ENCODE results near the gene TLN1. TPM values are rescaled to one million over a fixed set of nuclear protein-coding genes. Genes with fewer than 3 reads are reported as not detected.

Gene TLN1
- total and polyA plus RNA-seq, 2 of the 8 experiments (the other 6 are each of a cell fraction or from before 2014, with no cell fraction given): 28.1 to 90.1 TPM

- H2BK12ac ChIP-seq (ENCODE audit: low read depth, low read length): no peak overlapping the region
- H3K14ac ChIP-seq (ENCODE audit: insufficient read length): no peak overlapping the region
- H2BK120ac ChIP-seq (replicated peaks; ENCODE audit: low read depth, low read length): no peak overlapping the region
- POLR2A ChIA-PET (ENCODE audit: partially characterized antibody): interaction anchor here (0.7 to 1.8 kb wide), 5 partner anchors 8 to 60 kb away, joined by 3 to 5 read pairs (median 4); partner anchors contain the start of gene CREB3
- no peak overlapping the region for H3K4me3 ChIP-seq (ENCODE audit: extremely low read depth in 1 of 4, insufficient read depth in 2 of 4, low read depth in 3 of 4, low read length in 4 of 4)
- H3K4ac ChIP-seq (replicated peaks; ENCODE audit: insufficient read length, low read depth, low read length): no peak overlapping the region
- peaks cover 4% of the 10 kb centered on the region; the same call in 1 of the 2 replicates for H3K79me1 ChIP-seq (ENCODE audit: low read depth, low read length)
- no peak overlapping the region for H2BK15ac ChIP-seq (ENCODE audit: low read length)
- H4K91ac ChIP-seq (replicated peaks; ENCODE audit: insufficient read length, low read length): no peak overlapping the region
- H3K56ac ChIP-seq (replicated peaks; ENCODE audit: insufficient read length, low read depth, low read length): no peak overlapping the region
- no peak overlapping the region for H4K8ac ChIP-seq (ENCODE audit: extremely low read depth, insufficient read depth, low read length)
- no peak overlapping the region for H2BK20ac ChIP-seq (ENCODE audit: low read length)
- no peaks in the 10 kb centered on the region for H4K20me1 ChIP-seq (replicated peaks in 1 of 2; ENCODE audit: control insufficient read depth in 1 of 2, insufficient read depth in 2 of 2, low read length in 2 of 2)
- no peaks in the 10 kb centered on the region for H3K27me3 ChIP-seq (replicated peaks in 1 of 4; ENCODE audit: control insufficient read depth in 3 of 4, extremely low read depth in 1 of 4, insufficient read depth in 3 of 4, low read length in 3 of 4)
- H3K18ac ChIP-seq (ENCODE audit: extremely low read depth, low read length): no peak overlapping the region
- DNase-seq (ENCODE audit: low read depth in 1 of 2, low spot score in 2 of 2) (no peak), FAIRE-seq (no peak)
- H3K4me1 ChIP-seq (replicated peaks in 1 of 4; ENCODE audit: control insufficient read depth in 3 of 4, insufficient read depth in 4 of 4, low read length in 3 of 4): peaks cover 0 to 7% (median under 1%) of the 10 kb centered on the region in 4 experiments; a peak in 3 of 7 replicates
- no peak overlapping the region for H3K4me2 ChIP-seq (ENCODE audit: insufficient read depth in 1 of 2, low read depth in 2 of 2, low read length in 2 of 2)
- H3K27ac ChIP-seq (ENCODE audit: low read depth, low read length): no peak overlapping the region
- no peak overlapping the region for H2AFZ ChIP-seq (ENCODE audit: low read length)
- H3K9me3 ChIP-seq (ENCODE audit: insufficient read depth in 2 of 2, low read depth in 1 of 2, low read length in 1 of 2): no peaks in the 10 kb centered on the region
- H3K9ac ChIP-seq (replicated peaks in 1 of 4; ENCODE audit: extremely low read depth in 1 of 4, low read depth in 3 of 4, low read length in 3 of 4): no peak overlapping the region
- H2AK5ac ChIP-seq (ENCODE audit: low read depth, low read length): no peak overlapping the region
- WGBS, 2 experiments (ENCODE audit: extremely low coverage in 1 of 2, insufficient coverage in 1 of 2, insufficient read length in 1 of 2, insufficient replicate concordance in 2 of 2, low coverage in 1 of 2, low lambda C conversion rate in 2 of 2, missing lambda C conversion rate in 1 of 2): 94% methylated on average over 4 of the region's 4 CpGs; no CpG with 5 or more reads in 1 of the 2 experiments
- peaks cover 0 to 17% of the 10 kb centered on the region in 2 experiments; a peak in 2 of 4 replicates for H3K79me2 ChIP-seq (ENCODE audit: control insufficient read depth in 1 of 2, insufficient read depth in 2 of 2, low read length in 2 of 2)
- H2BK5ac ChIP-seq (ENCODE audit: low read depth, low read length): no peak overlapping the region
- CTCF ChIA-PET (ENCODE audit: partially characterized antibody): interaction anchor here (0.5 to 2.8 kb wide), 10 partner anchors 11 to 97 kb away, joined by 3 to 18 read pairs (median 5); partner anchors contain the start of genes CCDC107, CREB3, HINT2 and RMRP
- H3K36me3 ChIP-seq (ENCODE audit: control insufficient read depth in 2 of 4, insufficient read depth in 4 of 4, low read length in 3 of 4): peaks cover 3 to 22% (median 15%) of the 10 kb centered on the region in 4 experiments; a peak in 6 of 8 replicates
- H3K23ac ChIP-seq (ENCODE audit: insufficient read length): no peak overlapping the region
- no peaks in the 10 kb centered on the region; the same call in 1 of the 2 replicates for H3K23me2 ChIP-seq (ENCODE audit: low read depth, low read length)
- H4K5ac ChIP-seq (ENCODE audit: insufficient read length, low read depth, low read length): no peak overlapping the region
- TF ChIP-seq SIN3A (conservative IDR thresholded peaks at IDR 0.05 in 1 of 2, IDR thresholded peaks at IDR 0.05 in 1 of 2; ENCODE audit: low read depth in 1 of 2, low read length in 2 of 2) (no peak), CTCF (IDR thresholded peaks at IDR 0.05; ENCODE audit: control extremely low read depth in 1 of 3, insufficient read depth in 1 of 3, low read depth in 1 of 3, low read length in 3 of 3) (no peak), CBX5 (IDR thresholded peaks at IDR 0.05; ENCODE audit: low read depth, low read length) (no peak), NRF1 (IDR thresholded peaks at IDR 0.05; ENCODE audit: low read depth, low read length) (no peak), GABPA (IDR thresholded peaks at IDR 0.05; ENCODE audit: borderline replicate concordance, insufficient read depth, low read length) (no peak), SRF (IDR thresholded peaks at IDR 0.05; ENCODE audit: low read depth, low read length) (no peak), TAF7 (optimal IDR thresholded peaks at IDR 0.05; ENCODE audit: borderline replicate concordance, low read depth, low read length) (no peak), NANOG (IDR thresholded peaks at IDR 0.05; ENCODE audit: insufficient read depth, low read depth, low read length, poor library complexity, severe bottlenecking) (no peak), KDM4A (IDR thresholded peaks at IDR 0.05; ENCODE audit: low read depth, low read length, severe bottlenecking) (no peak), KDM5A (IDR thresholded peaks at IDR 0.05; ENCODE audit: low read length) (no peak), POLR2A (IDR thresholded peaks at IDR 0.05; ENCODE audit: control extremely low read depth in 1 of 2, low read depth in 2 of 2, low read length in 2 of 2) (no peak)
These were observed 23.1 kb upstream of the TLN1 start for GRCh38 chr9:35755071-35755470.
